Measurements from ENCODE around the gene TLR1. TPM values are rescaled to one million over a fixed set of nuclear protein-coding genes. Genes with fewer than 3 reads are reported as not detected.

TLR1 gene
- total RNA-seq, 6 donors from 2014 or later: 16.4 to 41.9 (median 24.8) TPM

- DNase-seq (no peak), ATAC-seq (ENCODE audit: low FRiP score in 2 of 2) (no peak)
- H3K4me1 ChIP-seq: no peaks in the 10 kb centered on the region
- no peak overlapping the region for H3K4me3 ChIP-seq
- no peaks in the 10 kb centered on the region for H3K27me3 ChIP-seq
- TF ChIP-seq EP300 (IDR thresholded peaks at IDR 0.05) (no peak), POLR2AphosphoS5 (IDR thresholded peaks at IDR 0.05) (no peak), CTCF (IDR thresholded peaks at IDR 0.05) (no peak)
- H3K36me3 ChIP-seq: no peaks in the 10 kb centered on the region
- 95 to 97% methylated on average over 5 of the region's 5 CpGs for WGBS, 2 donors
- peaks cover 0 to 2% (median under 1%) of the 10 kb centered on the region in 4 donors for H3K9me3 ChIP-seq
- no peak overlapping the region for H3K27ac ChIP-seq
Measured at GRCh38 chr4:38829237-38829636, 24.6 kb upstream of the TLR1 start.

GRCh38 chr4:38823766-38824165 is 19.2 kb upstream of the TLR1 start:
- Histone ChIP-seq H3K4me3 (no peak overlapping the region), H3K27me3 (no peaks in the 10 kb centered on the region), H3K9me3 (no peaks in the 10 kb centered on the region), H3K27ac (no peak overlapping the region), H3K4me1 (no peaks in the 10 kb centered on the region), H3K36me3 (no peaks in the 10 kb centered on the region)
- TF ChIP-seq CTCF (IDR thresholded peaks at IDR 0.05) (no peak), POLR2A (IDR thresholded peaks at IDR 0.05) (no peak), POLR2AphosphoS5 (IDR thresholded peaks at IDR 0.05) (no peak), EP300 (IDR thresholded peaks at IDR 0.05) (no peak)
- peak in 1 of 2 donors; percentile 64 for DNase-seq
- ATAC-seq (ENCODE audit: low FRiP score in 2 of 2): no peak
- WGBS, 2 donors: 92 to 94% methylated on average over 12 to 26 of the region's 27 CpGs

- 91 to 92% methylated on average over 5 of the region's 5 CpGs for WGBS, 2 donors
- DNase-seq (no peak), ATAC-seq (ENCODE audit: low FRiP score in 2 of 2) (no peak)
- no peaks in the 10 kb centered on the region for H3K27me3 ChIP-seq
- no peaks in the 10 kb centered on the region for H3K9me3 ChIP-seq
- H3K36me3 ChIP-seq: no peaks in the 10 kb centered on the region
- H3K4me1 ChIP-seq: no peaks in the 10 kb centered on the region
- H3K27ac ChIP-seq: no peak overlapping the region
- no peak overlapping the region for H3K4me3 ChIP-seq
- TF ChIP-seq POLR2A (IDR thresholded peaks at IDR 0.05) (no peak), EP300 (IDR thresholded peaks at IDR 0.05) (no peak), POLR2AphosphoS5 (IDR thresholded peaks at IDR 0.05) (no peak), CTCF (IDR thresholded peaks at IDR 0.05) (no peak)
Measured at GRCh38 chr4:38822748-38823303, 18.2 kb upstream of the TLR1 start.

- H3K9me3 ChIP-seq: no peaks in the 10 kb centered on the region
- no peaks in the 10 kb centered on the region for H3K4me1 ChIP-seq
- H3K36me3 ChIP-seq: no peaks in the 10 kb centered on the region
- no peak overlapping the region for H3K4me3 ChIP-seq
- 93% methylated on average over 3 of the region's 3 CpGs for WGBS, 2 donors
- TF ChIP-seq POLR2A (IDR thresholded peaks at IDR 0.05) (no peak), POLR2AphosphoS5 (IDR thresholded peaks at IDR 0.05) (no peak), CTCF (IDR thresholded peaks at IDR 0.05) (no peak), EP300 (IDR thresholded peaks at IDR 0.05) (no peak)
- no peak for DNase-seq
- no peaks in the 10 kb centered on the region for H3K27me3 ChIP-seq
- no peak for ATAC-seq (ENCODE audit: low FRiP score in 2 of 2)
- H3K27ac ChIP-seq: no peak overlapping the region
Measured at GRCh38 chr4:38821739-38822138, 17.1 kb upstream of the TLR1 start.

- 85 to 87% methylated on average over 4 of the region's 4 CpGs for WGBS, 2 donors
- no peak for DNase-seq
- no peaks in the 10 kb centered on the region for H3K36me3 ChIP-seq
Measured at GRCh38 chr4:38820329-38821061, 15.9 kb upstream of the TLR1 start.

More at GRCh38 chr4:38820329-38821061, 15.9 kb upstream of the TLR1 start:
- H3K9me3 ChIP-seq: no peaks in the 10 kb centered on the region
- H3K27me3 ChIP-seq: no peaks in the 10 kb centered on the region
- H3K4me1 ChIP-seq: peaks cover 0 to 7% (median 2%) of the 10 kb centered on the region in 4 donors
- H3K4me3 ChIP-seq: no peak overlapping the region
- no peak for ATAC-seq (ENCODE audit: low FRiP score in 2 of 2)
- no peak overlapping the region for H3K27ac ChIP-seq
- TF ChIP-seq POLR2A (IDR thresholded peaks at IDR 0.05) (no peak), EP300 (IDR thresholded peaks at IDR 0.05) (no peak)

Data from upper lobe of left lung (tissue), 6 donors.